ENCODE measurements around the gene DICER1. TPM values are rescaled to one million over a fixed set of nuclear protein-coding genes. Genes with fewer than 3 reads are reported as not detected.
"Not testable (repeated sequence)": the region's sequence is repeated elsewhere in the genome, so short reads cannot be mapped to it uniquely, and the experiment has no call there.

DICER1 gene
- total RNA-seq, 3 donors from 2014 or later = 74.9 to 126 (median 78.0) TPM

DNA sequence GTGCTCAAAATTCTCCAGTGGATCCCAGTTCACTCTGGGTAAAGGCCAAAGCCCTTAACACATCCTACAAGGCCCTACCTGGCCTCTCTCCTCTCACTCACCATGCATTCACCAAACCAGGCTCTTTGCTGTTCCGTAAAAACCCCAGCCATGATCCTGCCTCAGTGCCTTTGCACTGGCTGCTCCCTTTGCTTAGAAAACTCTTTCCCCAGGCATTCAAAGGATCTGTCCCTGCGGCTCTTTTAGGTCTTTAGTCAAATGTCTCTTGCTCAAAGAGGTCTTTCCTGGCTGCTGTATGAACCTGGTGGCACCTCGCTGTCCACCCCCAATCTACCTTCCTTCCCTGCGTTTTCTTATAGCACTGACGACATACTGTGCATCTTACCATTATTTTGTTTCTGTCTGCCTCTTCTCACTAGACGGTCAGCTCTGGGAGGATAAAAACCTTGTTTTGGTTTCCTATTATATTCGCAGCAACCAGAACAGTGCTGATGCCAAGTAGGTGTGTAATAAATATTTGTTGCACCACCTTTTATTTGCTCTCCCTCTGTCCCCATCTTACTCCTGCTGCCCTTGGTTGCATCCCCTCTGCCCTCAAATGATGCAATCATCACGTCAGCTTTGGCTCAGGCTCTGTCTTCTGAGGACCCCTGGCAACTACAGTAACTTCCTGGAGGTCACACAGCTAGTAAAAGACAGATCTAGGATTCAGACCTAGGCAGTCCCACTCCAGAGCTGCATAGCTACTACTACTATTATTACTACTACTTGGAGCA is 23.8 kb upstream of the DICER1 start:
- H3K4me3 ChIP-seq = no peak overlapping the region
- H3K36me3 ChIP-seq = no peaks in the 10 kb centered on the region
- intact Hi-C loops (cut with DNase I; ENCODE audit: low total_unique reads) = no loop called here
- no peak overlapping the region for H3K27ac ChIP-seq
- H3K27me3 ChIP-seq = no peaks in the 10 kb centered on the region
- H3K9me3 ChIP-seq = no peaks in the 10 kb centered on the region
- peaks cover 0 to 6% of the 10 kb centered on the region in 2 donors for H3K4me1 ChIP-seq
- DNase-seq (ENCODE audit: low spot score in 2 of 2) = no peak
- TF ChIP-seq, protein P1, sequence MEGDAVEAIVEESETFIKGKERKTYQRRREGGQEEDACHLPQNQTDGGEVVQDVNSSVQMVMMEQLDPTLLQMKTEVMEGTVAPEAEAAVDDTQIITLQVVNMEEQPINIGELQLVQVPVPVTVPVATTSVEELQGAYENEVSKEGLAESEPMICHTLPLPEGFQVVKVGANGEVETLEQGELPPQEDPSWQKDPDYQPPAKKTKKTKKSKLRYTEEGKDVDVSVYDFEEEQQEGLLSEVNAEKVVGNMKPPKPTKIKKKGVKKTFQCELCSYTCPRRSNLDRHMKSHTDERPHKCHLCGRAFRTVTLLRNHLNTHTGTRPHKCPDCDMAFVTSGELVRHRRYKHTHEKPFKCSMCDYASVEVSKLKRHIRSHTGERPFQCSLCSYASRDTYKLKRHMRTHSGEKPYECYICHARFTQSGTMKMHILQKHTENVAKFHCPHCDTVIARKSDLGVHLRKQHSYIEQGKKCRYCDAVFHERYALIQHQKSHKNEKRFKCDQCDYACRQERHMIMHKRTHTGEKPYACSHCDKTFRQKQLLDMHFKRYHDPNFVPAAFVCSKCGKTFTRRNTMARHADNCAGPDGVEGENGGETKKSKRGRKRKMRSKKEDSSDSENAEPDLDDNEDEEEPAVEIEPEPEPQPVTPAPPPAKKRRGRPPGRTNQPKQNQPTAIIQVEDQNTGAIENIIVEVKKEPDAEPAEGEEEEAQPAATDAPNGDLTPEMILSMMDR (IDR thresholded peaks at IDR 0.05) = no peak
- no peak for TF ChIP-seq POLR2A (IDR thresholded peaks at IDR 0.05)
- TF ChIP-seq POLR2AphosphoS5 (IDR thresholded peaks at IDR 0.05) = no peak

DNA sequence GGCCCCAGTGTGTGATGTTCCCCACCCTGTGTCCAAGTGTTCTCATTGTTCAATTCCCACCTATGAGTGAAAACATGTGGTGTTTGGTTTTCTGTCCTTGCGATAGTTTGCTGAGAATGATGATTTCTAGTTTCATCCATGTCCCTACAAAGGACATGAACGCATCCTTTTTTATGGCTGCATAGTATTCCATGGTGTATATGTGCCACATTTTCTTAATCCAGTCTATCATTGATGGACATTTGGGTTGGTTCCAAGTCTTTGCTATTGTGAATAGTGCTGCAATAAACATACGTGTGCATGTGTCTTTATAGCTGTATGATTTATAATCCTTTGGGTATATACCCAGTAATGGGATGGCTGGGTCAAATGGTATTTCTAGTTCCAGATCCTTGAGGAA is 18.3 kb upstream of the DICER1 start:
- H3K4me1 ChIP-seq; intact Hi-C loops (cut with DNase I; ENCODE audit: low total_unique reads); H3K27ac ChIP-seq; H3K9me3 ChIP-seq; H3K27me3 ChIP-seq; H3K36me3 ChIP-seq; H3K4me3 ChIP-seq; DNase-seq (ENCODE audit: low spot score in 2 of 2): not testable (repeated sequence)

DNA sequence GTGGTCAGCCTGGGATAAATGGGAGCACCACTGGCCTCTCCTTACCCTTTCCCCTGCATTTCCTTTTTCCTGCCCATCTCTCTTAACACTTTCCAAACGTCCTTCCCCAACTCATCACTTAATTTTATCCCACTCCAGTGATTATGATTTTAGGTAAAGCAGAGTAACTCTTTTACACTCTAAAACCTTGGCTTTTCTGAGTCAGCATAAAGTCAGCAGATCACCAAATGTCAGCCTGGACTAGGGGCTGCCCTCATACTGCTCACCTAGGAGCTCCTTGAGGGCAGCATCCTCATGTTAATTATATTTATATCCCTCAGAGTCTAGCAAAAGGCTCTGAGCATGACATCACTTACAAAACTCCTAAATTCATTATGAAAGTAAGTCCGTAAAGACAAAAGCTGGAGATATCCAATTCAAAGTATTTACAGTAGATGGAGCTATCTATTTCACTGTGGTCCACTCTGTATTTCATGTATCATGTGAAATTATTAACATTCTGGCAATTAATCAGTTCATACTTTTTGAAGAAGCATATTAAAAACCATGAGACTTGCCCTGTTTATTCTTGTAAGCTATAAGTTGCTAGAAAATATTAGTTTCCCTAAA is 17.0 kb upstream of the DICER1 start:
- intact Hi-C loops (cut with DNase I; ENCODE audit: low total_unique reads) = no loop called here
- no peak overlapping the region for H3K27ac ChIP-seq
- H3K36me3 ChIP-seq = no peaks in the 10 kb centered on the region
- no peaks in the 10 kb centered on the region for H3K4me1 ChIP-seq
- no peak overlapping the region for H3K4me3 ChIP-seq
- no peaks in the 10 kb centered on the region for H3K9me3 ChIP-seq
- DNase-seq (ENCODE audit: low spot score in 2 of 2) = no peak
- TF ChIP-seq POLR2AphosphoS5 (IDR thresholded peaks at IDR 0.05) = no peak
- TF ChIP-seq, protein P1 (IDR thresholded peaks at IDR 0.05) = peak in 1 of 3 donors; percentile 10
- no peak for TF ChIP-seq POLR2A (IDR thresholded peaks at IDR 0.05)
- H3K27me3 ChIP-seq = no peaks in the 10 kb centered on the region

DNA sequence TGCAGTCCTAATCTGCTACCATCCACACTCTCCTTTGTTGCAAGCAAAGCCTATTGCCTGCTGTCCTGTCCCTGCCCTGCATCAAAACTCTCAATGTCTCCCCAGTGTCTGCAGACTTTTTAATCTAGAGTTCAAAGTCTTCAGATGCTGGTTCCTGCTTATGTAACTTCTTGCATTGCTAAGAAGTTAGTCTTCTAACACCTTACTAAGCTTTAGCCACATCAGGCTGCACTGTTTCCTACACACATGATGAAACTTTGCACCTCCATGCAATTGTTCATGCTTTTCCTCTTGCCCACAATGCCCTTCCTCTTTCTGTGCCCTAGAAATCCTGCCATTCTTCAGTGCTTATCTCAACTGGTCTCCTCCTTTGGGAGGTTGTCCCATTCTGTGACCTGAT is 16.2 kb upstream of the DICER1 start:
- H3K9me3 ChIP-seq = no peaks in the 10 kb centered on the region
- H3K4me3 ChIP-seq = no peak overlapping the region
- no peaks in the 10 kb centered on the region for H3K4me1 ChIP-seq
- H3K27me3 ChIP-seq = no peaks in the 10 kb centered on the region
- no peaks in the 10 kb centered on the region for H3K36me3 ChIP-seq
- H3K27ac ChIP-seq = no peak overlapping the region
- DNase-seq (ENCODE audit: low spot score in 2 of 2) = no peak
- TF ChIP-seq, protein P1 (IDR thresholded peaks at IDR 0.05) = no peak
- TF ChIP-seq POLR2AphosphoS5 (IDR thresholded peaks at IDR 0.05) = no peak
- TF ChIP-seq POLR2A (IDR thresholded peaks at IDR 0.05) = no peak
- intact Hi-C loops (cut with DNase I; ENCODE audit: low total_unique reads) = no loop called here

DNA sequence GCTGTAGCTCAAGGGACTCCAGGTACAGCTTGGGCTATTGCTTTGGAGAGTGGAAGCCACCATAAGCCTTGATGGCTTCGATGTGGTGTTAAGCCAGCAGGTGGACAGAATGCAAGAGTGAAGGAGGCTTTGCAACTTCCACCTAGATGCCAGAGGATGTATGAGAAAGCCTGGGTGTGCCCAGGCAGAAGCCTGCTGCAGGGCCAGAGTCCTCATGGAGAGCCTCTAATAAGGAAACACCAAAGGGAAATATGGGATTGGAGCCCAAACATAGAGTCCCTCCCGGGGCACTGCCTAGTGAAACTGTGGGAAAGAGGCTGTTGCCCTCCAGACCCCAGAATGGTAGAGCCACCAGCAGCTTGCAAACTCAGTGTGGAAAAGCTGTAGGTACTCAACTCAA is 9.8 kb upstream of the DICER1 start:
- Histone ChIP-seq H3K36me3 (no peaks in the 10 kb centered on the region), H3K9me3 (no peaks in the 10 kb centered on the region), H3K4me1 (no peaks in the 10 kb centered on the region), H3K4me3 (no peak overlapping the region), H3K27me3 (no peaks in the 10 kb centered on the region), H3K27ac (no peak overlapping the region)
- no peak for TF ChIP-seq POLR2A (IDR thresholded peaks at IDR 0.05)
- TF ChIP-seq, protein P1 (IDR thresholded peaks at IDR 0.05) = no peak
- no peak for TF ChIP-seq POLR2AphosphoS5 (IDR thresholded peaks at IDR 0.05)
- DNase-seq (ENCODE audit: low spot score in 2 of 2) = no peak
- intact Hi-C loops (cut with DNase I; ENCODE audit: low total_unique reads) = no loop called here
